Activated CD4-positive, alpha-beta T cell treated with anti-CD3 and anti-CD28 coated beads, Interleukin-2, amount 10 ng/mL, durations not matched to agents 24 days and 14 days (primary cell): Measurements from ENCODE around the gene CASP9. TPM values are rescaled to one million over a fixed set of nuclear protein-coding genes. Genes with fewer than 3 reads are reported as not detected.
"Not testable (repeated sequence)": the region's sequence is repeated elsewhere in the genome, so short reads cannot be mapped to it uniquely, and the experiment has no call there.

Source experiments
- DNase-seq: peaks from one replicate; pipeline ENCODE4 v3.0.0; 2022
- H3K27ac Mint-ChIP-seq: one replicate; pipeline ENCODE4 v1.8.0; 2022; ENCODE audit warnings: mild to moderate bottlenecking, mixed read lengths
- H3K27me3 Mint-ChIP-seq: one replicate; pipeline ENCODE4 v1.8.0; 2022; ENCODE audit warnings: mixed read lengths
- H3K36me3 Mint-ChIP-seq: one replicate; pipeline ENCODE4 v1.8.0; 2022; ENCODE audit warnings: low read depth, mild to moderate bottlenecking, mixed read lengths
- H3K4me1 Mint-ChIP-seq: one replicate; pipeline ENCODE4 v1.8.0; 2021; ENCODE audit warnings: mixed read lengths
- H3K4me3 Mint-ChIP-seq: one replicate; pipeline ENCODE4 v1.8.0; 2022; ENCODE audit warnings: mild to moderate bottlenecking, moderate library complexity, mixed read lengths
- H3K9me3 Mint-ChIP-seq: one replicate; pipeline ENCODE4 v1.8.0; 2021; ENCODE audit warnings: mixed read lengths
- intact Hi-C: fragments of 100-400 bp; cut with micrococcal nuclease; formaldehyde crosslinking; loops from one replicate; pipeline ENCODE4 v1.15.1; 2023
- total RNA-seq: library from RNA; stranded (reverse); gene quantifications from 2 replicates; pipeline ENCODE4 v1.2.3, GENCODE V29; 2022

Gene CASP9
- total RNA-seq, 1 donor from 2014 or later, result 17.3 TPM

GRCh38 chr1:15463064-15463800 lies 60.8 kb downstream of the CASP9 start:
- H3K27me3 Mint-ChIP-seq, intact Hi-C loops, H3K36me3 Mint-ChIP-seq, H3K4me1 Mint-ChIP-seq, H3K27ac Mint-ChIP-seq, DNase-seq, H3K9me3 Mint-ChIP-seq, H3K4me3 Mint-ChIP-seq: not testable (repeated sequence)

- Mint-ChIP-seq H3K4me3 (no peak overlapping the region), H3K27ac (no peak overlapping the region), H3K36me3 (no peaks in the 10 kb centered on the region), H3K4me1 (no peaks in the 10 kb centered on the region), H3K9me3 (no peaks in the 10 kb centered on the region), H3K27me3 (peaks cover 5% of the 10 kb centered on the region)
- intact Hi-C loops, result no loop called here
- DNase-seq, result no peak
These were observed 63.3 kb downstream of the CASP9 start for GRCh38 chr1:15460708-15461095.

- intact Hi-C loops, result no loop called here
- no peaks in the 10 kb centered on the region for H3K36me3 Mint-ChIP-seq
These were observed 64.0 kb downstream of the CASP9 start for GRCh38 chr1:15459771-15460707.

GRCh38 chr1:15458388-15458787 lies 65.6 kb downstream of the CASP9 start:
- H3K27me3 Mint-ChIP-seq, H3K4me3 Mint-ChIP-seq, H3K27ac Mint-ChIP-seq, intact Hi-C loops, DNase-seq, H3K9me3 Mint-ChIP-seq, H3K4me1 Mint-ChIP-seq, H3K36me3 Mint-ChIP-seq: not testable (repeated sequence)

More at GRCh38 chr1:15459771-15460707, 64.0 kb downstream of the CASP9 start:
- no peaks in the 10 kb centered on the region for H3K9me3 Mint-ChIP-seq
- H3K4me3 Mint-ChIP-seq, result no peak overlapping the region
- peaks cover 5% of the 10 kb centered on the region for H3K27me3 Mint-ChIP-seq
- DNase-seq, result no peak
- no peak overlapping the region for H3K27ac Mint-ChIP-seq
- no peaks in the 10 kb centered on the region for H3K4me1 Mint-ChIP-seq

- H3K27me3 Mint-ChIP-seq, result peaks cover 5% of the 10 kb centered on the region
- DNase-seq, result no peak
- intact Hi-C loops, result no loop called here
- no peaks in the 10 kb centered on the region for H3K9me3 Mint-ChIP-seq
- H3K4me1 Mint-ChIP-seq, result no peaks in the 10 kb centered on the region
- no peaks in the 10 kb centered on the region for H3K36me3 Mint-ChIP-seq
- no peak overlapping the region for H3K27ac Mint-ChIP-seq
- H3K4me3 Mint-ChIP-seq, result no peak overlapping the region
These were observed 66.4 kb downstream of the CASP9 start for GRCh38 chr1:15457585-15457984.

- Mint-ChIP-seq H3K27ac (no peak within 1 kb of the TSS), H3K36me3 (no peaks in the 10 kb centered on the region), H3K27me3 (peaks cover 5% of the 10 kb centered on the region), H3K4me1 (no peaks in the 10 kb centered on the region), H3K4me3 (no peak within 1 kb of the TSS), H3K9me3 (no peaks in the 10 kb centered on the region)
- intact Hi-C loops, result no loop called here
- no peak for DNase-seq
These were observed 67.6 kb downstream of the CASP9 start, which contains the start of gene CELA2A for GRCh38 chr1:15456313-15456954. Gene CELA2A, plus strand, starts transcription at chr1:15456732. Its CDS starts 22 bp downstream, at chr1:15456754.

- no peaks in the 10 kb centered on the region for H3K36me3 Mint-ChIP-seq
- H3K9me3 Mint-ChIP-seq, result no peaks in the 10 kb centered on the region
- H3K4me3 Mint-ChIP-seq, result no peak overlapping the region
- intact Hi-C loops, result no loop called here
- H3K4me1 Mint-ChIP-seq, result no peaks in the 10 kb centered on the region
- no peak for DNase-seq
- peaks cover 9% of the 10 kb centered on the region for H3K27me3 Mint-ChIP-seq
- H3K27ac Mint-ChIP-seq, result no peak overlapping the region
These were observed 68.5 kb downstream of the CASP9 start for GRCh38 chr1:15455522-15455921.

- H3K36me3 Mint-ChIP-seq, result no peaks in the 10 kb centered on the region
- no peak for DNase-seq
These were observed 69.8 kb downstream of the CASP9 start for GRCh38 chr1:15454256-15454655.

GRCh38 chr1:15453734-15454133 lies 70.3 kb downstream of the CASP9 start:
- no peak overlapping the region for H3K4me3 Mint-ChIP-seq
- intact Hi-C loops, result no loop called here
- H3K36me3 Mint-ChIP-seq, result no peaks in the 10 kb centered on the region
- H3K27me3 Mint-ChIP-seq, result peaks cover 13% of the 10 kb centered on the region
- no peaks in the 10 kb centered on the region for H3K4me1 Mint-ChIP-seq
- no peaks in the 10 kb centered on the region for H3K9me3 Mint-ChIP-seq
- DNase-seq, result no peak
- no peak overlapping the region for H3K27ac Mint-ChIP-seq

More at GRCh38 chr1:15454256-15454655, 69.8 kb downstream of the CASP9 start:
- Mint-ChIP-seq H3K9me3 (no peaks in the 10 kb centered on the region), H3K4me1 (no peaks in the 10 kb centered on the region), H3K4me3 (no peak overlapping the region), H3K27ac (no peak overlapping the region), H3K27me3 (peaks cover 13% of the 10 kb centered on the region)
- intact Hi-C loops, result no loop called here

GRCh38 chr1:15452866-15453571 lies 71.0 kb downstream of the CASP9 start:
- Mint-ChIP-seq H3K4me3 (no peak overlapping the region), H3K4me1 (no peaks in the 10 kb centered on the region), H3K27me3 (peaks cover 9% of the 10 kb centered on the region), H3K36me3 (no peaks in the 10 kb centered on the region), H3K9me3 (no peaks in the 10 kb centered on the region), H3K27ac (no peak overlapping the region)
- intact Hi-C loops, result no loop called here
- no peak for DNase-seq

- Mint-ChIP-seq H3K27ac (no peak overlapping the region), H3K27me3 (peaks cover 8% of the 10 kb centered on the region), H3K4me3 (no peak overlapping the region), H3K36me3 (no peaks in the 10 kb centered on the region), H3K9me3 (no peaks in the 10 kb centered on the region), H3K4me1 (no peaks in the 10 kb centered on the region)
- intact Hi-C loops, result no loop called here
- DNase-seq, result no peak
These were observed 71.8 kb downstream of the CASP9 start for GRCh38 chr1:15452216-15452615.

- intact Hi-C loops, result no loop called here
- peaks cover 8% of the 10 kb centered on the region for H3K27me3 Mint-ChIP-seq
- H3K4me1 Mint-ChIP-seq, result no peaks in the 10 kb centered on the region
- no peak overlapping the region for H3K27ac Mint-ChIP-seq
- no peaks in the 10 kb centered on the region for H3K36me3 Mint-ChIP-seq
- no peaks in the 10 kb centered on the region for H3K9me3 Mint-ChIP-seq
- no peak for DNase-seq
- no peak overlapping the region for H3K4me3 Mint-ChIP-seq
These were observed 72.8 kb downstream of the CASP9 start for GRCh38 chr1:15451014-15451722.

- no peak for DNase-seq
- intact Hi-C loops, result no loop called here
- no peak overlapping the region for H3K27ac Mint-ChIP-seq
- H3K4me1 Mint-ChIP-seq, result peaks cover 5% of the 10 kb centered on the region
- peaks cover 11% of the 10 kb centered on the region for H3K27me3 Mint-ChIP-seq
- no peaks in the 10 kb centered on the region for H3K9me3 Mint-ChIP-seq
- H3K4me3 Mint-ChIP-seq, result no peak overlapping the region
- no peaks in the 10 kb centered on the region for H3K36me3 Mint-ChIP-seq
These were observed 74.4 kb downstream of the CASP9 start for GRCh38 chr1:15449567-15449966.
